WI38 (cell line): ENCODE data around the gene LYPD6B.
A peak's percentile ranks its signal among the peaks of the same experiment; 100 is the strongest.

Experiments
- H3K4me3 ChIP-seq: 2 replicates; pipeline ENCODE4 v1.5.1; 2011; ENCODE audit warnings: low read depth, mild to moderate bottlenecking, control low read depth, low read length
- CTCF ChIP-seq: IDR thresholded peaks from 2 replicates; pipeline ENCODE4 v1.5.1; 2012; ENCODE audit warnings: low read depth, mild to moderate bottlenecking, control low read depth, low read length

LYPD6B gene

DNA sequence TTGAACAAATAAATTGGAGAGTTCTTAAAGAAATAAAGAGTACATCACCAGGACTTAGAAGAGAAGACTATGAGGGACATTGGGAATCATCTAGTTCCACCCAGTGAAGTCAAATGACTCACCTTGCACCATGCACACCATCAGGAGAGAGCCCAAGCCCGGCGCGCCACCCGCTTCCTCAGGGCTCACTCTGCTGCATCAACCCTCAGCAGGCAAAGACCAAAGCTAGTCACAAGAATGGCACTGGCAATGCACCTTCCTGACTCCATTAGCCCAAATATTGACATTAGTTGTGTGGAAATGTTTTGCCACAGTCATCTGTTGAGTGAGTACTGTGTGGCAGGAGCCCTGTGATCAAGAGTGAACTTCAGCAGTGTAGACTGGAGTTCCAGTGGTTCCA lies 7.1 kb upstream of the LYPD6B start:
- no peak for TF ChIP-seq CTCF
- no peak overlapping the region for H3K4me3 ChIP-seq

GRCh38 chr2:149033716-149034115 lies 4.8 kb upstream of the LYPD6B start:
- TF ChIP-seq CTCF: no peak
- H3K4me3 ChIP-seq: no peak overlapping the region

DNA sequence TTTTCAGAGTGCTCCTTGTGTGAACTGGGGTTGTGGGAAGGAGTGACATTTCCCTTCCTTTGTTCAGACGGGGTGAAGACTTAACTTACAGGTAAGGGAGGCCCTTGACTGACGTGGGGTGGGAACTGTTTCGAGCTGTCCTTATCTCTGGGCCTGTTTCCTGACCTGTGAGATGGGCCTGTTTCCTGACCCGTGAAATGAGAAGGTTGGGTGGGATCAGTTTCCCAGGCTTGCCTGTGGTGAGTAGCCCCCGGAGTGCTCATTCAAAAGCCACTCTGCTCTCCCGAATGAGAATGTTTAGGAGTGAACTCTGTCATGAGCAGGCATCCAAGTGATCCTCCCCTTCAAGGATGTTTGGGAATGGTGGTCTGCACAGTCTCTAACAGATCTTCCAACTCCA lies 4.1 kb upstream of the LYPD6B start:
- no peak overlapping the region for H3K4me3 ChIP-seq
- no peak for TF ChIP-seq CTCF

- TF ChIP-seq CTCF: no peak
- no peak overlapping the region for H3K4me3 ChIP-seq
Measured at GRCh38 chr2:149036507-149037293, 1.8 kb upstream of the LYPD6B start.

DNA sequence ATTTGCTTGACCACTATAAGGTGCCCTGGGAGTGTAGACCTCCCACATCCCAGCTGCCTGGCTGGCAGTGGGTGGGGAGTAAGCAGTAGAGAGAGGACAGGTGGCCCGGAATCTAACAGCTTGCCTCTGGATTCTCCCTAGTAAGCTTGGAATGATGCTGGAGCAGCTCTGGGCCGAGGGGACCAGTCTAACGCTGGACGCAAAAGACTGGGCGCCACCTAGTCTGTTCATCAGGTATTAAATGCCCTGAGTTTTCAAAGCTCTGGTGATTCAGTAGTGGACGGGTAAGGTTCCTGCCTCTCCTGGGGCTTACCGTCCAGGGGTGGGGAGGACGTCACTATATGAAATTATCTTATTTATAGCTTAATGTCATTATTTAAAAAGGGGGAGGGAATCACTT lies 648 bp upstream of the LYPD6B start:
- no peak overlapping the region for H3K4me3 ChIP-seq
- no peak for TF ChIP-seq CTCF

GRCh38 chr2:149039213-149039724 lies 770 bp downstream of the LYPD6B start:
- no peak for TF ChIP-seq CTCF
- no peak overlapping the region for H3K4me3 ChIP-seq

- H3K4me3 ChIP-seq: no peak overlapping the region
- TF ChIP-seq CTCF: peak; percentile 30; the same call in 1 of the 2 replicates
Measured at GRCh38 chr2:149040451-149040850, 2.0 kb downstream of the LYPD6B start.
